SK-N-SH (cell line): ENCODE measurements around the gene RNF32. TPM values are rescaled to one million over a fixed set of nuclear protein-coding genes. Genes with fewer than 3 reads are reported as not detected.

Source experiments
- CTCF ChIA-PET: fragments of 300-600, 350-600 bp; formaldehyde crosslinking; extraction: SDS; loops from one replicate; lab custom pipeline; 2021; lab: Yijun Ruan, JAX
- POLR2A ChIA-PET: fragments of 350-600 bp; sonication (Branson Sonifier 250); formaldehyde crosslinking; extraction: SDS; loops from one replicate; lab custom pipeline; 2020; ENCODE audit warnings: antibody characterized with exemption, inconsistent platforms; lab: Yijun Ruan, JAX
- DNase-seq: peaks from one replicate; pipeline ENCODE4 v3.0.0; 2012
- H2AFZ ChIP-seq: fragments of 200-600 bp; sonication (generic); 2 replicates; pipeline ENCODE4 v1.8.1; 2016; ENCODE audit warnings: antibody characterized with exemption, mild to moderate bottlenecking, low read depth
- H3F3A ChIP-seq: fragments of 200-600 bp; sonication (generic); replicated peaks from 2 replicates; pipeline ENCODE3; 2016; ENCODE audit warnings: antibody characterized with exemption, mild to moderate bottlenecking; ENCODE audit not compliant: insufficient read depth
- H3K27ac ChIP-seq, 2 experiments: fragments of 200-500 bp in 1 of 2; fragments of 200-600 bp in 1 of 2; sonication (Bioruptor generic) in 1 of 2; sonication (generic), shearing (Covaris generic) in 1 of 2; 2 replicates each; pipeline versions ENCODE4 v1.5.1 to v1.6.1; 2014 to 2016; ENCODE audit warnings: low read depth in 2 of 2, inconsistent platforms in 1 of 2, low read length in 1 of 2, mild to moderate bottlenecking in 1 of 2, mixed read lengths in 1 of 2
- H3K27me3 ChIP-seq: fragments of 200-600 bp; sonication (generic), shearing (Covaris generic); 2 replicates; pipeline ENCODE4 v1.6.1; 2016; ENCODE audit warnings: mixed run types; ENCODE audit not compliant: insufficient read depth
- H3K36me3 ChIP-seq, 2 experiments: fragments of 200-500 bp in 1 of 2; fragments of 200-600 bp in 1 of 2; sonication (Bioruptor generic) in 1 of 2; sonication (generic) in 1 of 2; replicated peaks in 1 of 2; 2 replicates each; pipeline versions ENCODE3 to v1.5.1; 2014 to 2016; ENCODE audit warnings: low read length in 1 of 2, mild to moderate bottlenecking in 1 of 2; ENCODE audit not compliant: insufficient read depth in 2 of 2, control insufficient read depth in 1 of 2
- H3K4me1 ChIP-seq, 2 experiments: fragments of 200-500 bp in 1 of 2; fragments of 200-600 bp in 1 of 2; sonication (Bioruptor generic) in 1 of 2; sonication (generic), shearing (Covaris generic) in 1 of 2; 2 replicates each; pipeline versions ENCODE4 v1.5.1 to v1.6.1; 2014 to 2016; ENCODE audit warnings: low read depth in 1 of 2, low read length in 1 of 2, mixed run types in 1 of 2; ENCODE audit not compliant: insufficient read depth in 2 of 2, control insufficient read depth in 1 of 2
- H3K4me2 ChIP-seq: fragments of 200-600 bp; sonication (generic), shearing (Covaris generic); 2 replicates; pipeline ENCODE4 v1.6.1; 2017; ENCODE audit warnings: mixed run types
- H3K4me3 ChIP-seq, 2 experiments: fragments of 200-500 bp in 1 of 2; fragments of 200-600 bp in 1 of 2; sonication (Bioruptor generic) in 1 of 2; sonication (generic), shearing (Covaris generic) in 1 of 2; 2 replicates each; pipeline versions ENCODE4 v1.5.1 to v1.8.1; 2014 to 2016; ENCODE audit warnings: low read depth in 2 of 2, inconsistent platforms in 1 of 2, low read length in 1 of 2, mild to moderate bottlenecking in 1 of 2, mixed read lengths in 1 of 2, moderate library complexity in 1 of 2
- H3K79me2 ChIP-seq: fragments of 200-600 bp; sonication (generic); 2 replicates; pipeline ENCODE4 v1.8.1; 2017; ENCODE audit warnings: mild to moderate bottlenecking; ENCODE audit not compliant: insufficient read depth
- H3K9ac ChIP-seq: fragments of 200-600 bp; sonication (generic); 2 replicates; pipeline ENCODE4 v1.6.1; 2017; ENCODE audit warnings: mixed run types
- H3K9me2 ChIP-seq: fragments of 200-600 bp; sonication (generic); 2 replicates; pipeline ENCODE4 v1.6.1; 2017; ENCODE audit warnings: mixed run types
- H3K9me3 ChIP-seq: fragments of 200-600 bp; sonication (generic); 2 replicates; pipeline ENCODE4 v1.6.1; 2017; ENCODE audit warnings: mixed run types, mild to moderate bottlenecking, moderate library complexity
- H4K20me1 ChIP-seq: fragments of 200-600 bp; sonication (generic); 2 replicates; pipeline ENCODE4 v1.6.1; 2017; ENCODE audit warnings: mild to moderate bottlenecking, mixed run types; ENCODE audit not compliant: insufficient read depth
- CHD2 ChIP-seq: fragments of 150-350 bp; IDR thresholded peaks from 2 replicates; pipeline ENCODE4 v1.6.1; 2018; ENCODE audit warnings: low read length; ENCODE audit not compliant: partially characterized antibody
- FOSL2 ChIP-seq: IDR thresholded peaks from 2 replicates; pipeline ENCODE4 v1.4.0; 2012; ENCODE audit warnings: low read depth, mild to moderate bottlenecking, moderate library complexity, borderline replicate concordance
- FOXJ3 ChIP-seq: sonication (generic); formaldehyde crosslinking; IDR thresholded peaks from 2 replicates; pipeline ENCODE4 v1.5.1; 2020; ENCODE audit warnings: mild to moderate bottlenecking, missing genetic modification reagents
- GATA2 ChIP-seq: sonication (generic); formaldehyde crosslinking; IDR thresholded peaks from 2 replicates; pipeline ENCODE4 v1.5.0; 2020; ENCODE audit warnings: mild to moderate bottlenecking, missing genetic modification reagents
- MXI1 ChIP-seq: IDR thresholded peaks from 2 replicates; pipeline ENCODE4 v1.6.1; 2012; ENCODE audit warnings: mild to moderate bottlenecking, low read depth, low read length, improper control_type of control experiment
- NFIC ChIP-seq: IDR thresholded peaks from 2 replicates; pipeline ENCODE4 v1.4.0; 2012; ENCODE audit warnings: borderline replicate concordance
- POLR2AphosphoS5 ChIP-seq: IDR thresholded peaks from 2 replicates; pipeline ENCODE4 v1.6.1; 2012; ENCODE audit warnings: low read depth, low read length
- RCOR1 ChIP-seq: fragments of 150-350 bp; IDR thresholded peaks from 2 replicates; pipeline ENCODE4 v1.6.1; 2017; ENCODE audit warnings: antibody characterized with exemption, low read length
- RXRA ChIP-seq: IDR thresholded peaks from 2 replicates; pipeline ENCODE4 v1.4.0; 2012; ENCODE audit warnings: low read depth, mild to moderate bottlenecking, borderline replicate concordance
- SIN3A ChIP-seq: IDR thresholded peaks from 2 replicates; pipeline ENCODE4 v1.6.1; 2012; ENCODE audit warnings: low read depth, mild to moderate bottlenecking, low read length, moderate library complexity, borderline replicate concordance
- SMC3 ChIP-seq: IDR thresholded peaks from 2 replicates; pipeline ENCODE4 v1.6.1; 2012; ENCODE audit warnings: low read depth, low read length, improper control_type of control experiment
- TAF1 ChIP-seq: IDR thresholded peaks from 2 replicates; pipeline ENCODE4 v1.6.1; 2012; ENCODE audit warnings: low read depth, mild to moderate bottlenecking, low read length, moderate library complexity, borderline replicate concordance
- TEAD4 ChIP-seq: IDR thresholded peaks from 2 replicates; pipeline ENCODE4 v1.4.0; 2012; ENCODE audit warnings: mild to moderate bottlenecking, borderline replicate concordance; ENCODE audit not compliant: insufficient read depth
- USF1 ChIP-seq: IDR thresholded peaks from 2 replicates; pipeline ENCODE4 v1.4.0; 2012; ENCODE audit warnings: low read depth, borderline replicate concordance
- YY1 ChIP-seq: IDR thresholded peaks from 2 replicates; pipeline ENCODE4 v1.4.0; 2012; ENCODE audit warnings: low read depth, mild to moderate bottlenecking
- ZBTB33 ChIP-seq: IDR thresholded peaks from 2 replicates; pipeline ENCODE4 v1.4.0; 2012; ENCODE audit warnings: low read depth, borderline replicate concordance
- whole genome bisulfite sequencing: methylation state at CpG from one replicate; pipeline ENCODE4 v1.1.6; 2017; ENCODE audit warnings: low lambda C conversion rate; 5-methylcytosine and 5-hydroxymethylcytosine counted together
- polyA plus RNA-seq, 3 experiments: library from polyadenylated mRNA; depleted of rRNA; stranded (reverse); fragments of >200 nt; gene quantifications; 2 replicates each; pipeline ENCODE4 v1.2.3, GENCODE V29; 2012
- TF ChIP-seq, protein P1 (sequence below): fragments of 200-600 bp; sonication (generic); IDR thresholded peaks from 2 replicates; pipeline ENCODE4 v1.6.1; 2017; ENCODE audit warnings: antibody characterized with exemption, mild to moderate bottlenecking, moderate library complexity
- TF ChIP-seq, protein P2 (sequence below): IDR thresholded peaks from 2 replicates; pipeline ENCODE4 v1.4.0; 2012; ENCODE audit warnings: low read depth
- TF ChIP-seq, protein P3 (sequence below): IDR thresholded peaks from 2 replicates; pipeline ENCODE4 v1.6.1; 2012; ENCODE audit warnings: mild to moderate bottlenecking, low read depth, low read length, moderate library complexity

The RNF32 gene
- polyA plus RNA-seq, 1 of the 3 experiments (the other 2 are of a cell fraction): 2.3 TPM

- Histone ChIP-seq H3K79me2 (no peaks in the 10 kb centered on the region), H3K4me1 (peaks cover 0 to 6% of the 10 kb centered on the region in 2 experiments; a peak in 2 of 4 replicates), H4K20me1 (no peaks in the 10 kb centered on the region), H3K27ac (no peak overlapping the region; a peak in 1 of 4 replicates), H3K9me3 (no peaks in the 10 kb centered on the region), H3K9ac (no peak overlapping the region), H3K4me3 (no peak overlapping the region), H3F3A (no peaks in the 10 kb centered on the region), H3K27me3 (no peaks in the 10 kb centered on the region), H3K9me2 (no peaks in the 10 kb centered on the region), H2AFZ (no peak overlapping the region), H3K4me2 (no peak overlapping the region), H3K36me3 (peaks cover 4 to 30% of the 10 kb centered on the region in 2 experiments)
- TF ChIP-seq NFIC: no peak
- TF ChIP-seq POLR2AphosphoS5: no peak
- TF ChIP-seq RCOR1: no peak
- TF ChIP-seq, protein P1, sequence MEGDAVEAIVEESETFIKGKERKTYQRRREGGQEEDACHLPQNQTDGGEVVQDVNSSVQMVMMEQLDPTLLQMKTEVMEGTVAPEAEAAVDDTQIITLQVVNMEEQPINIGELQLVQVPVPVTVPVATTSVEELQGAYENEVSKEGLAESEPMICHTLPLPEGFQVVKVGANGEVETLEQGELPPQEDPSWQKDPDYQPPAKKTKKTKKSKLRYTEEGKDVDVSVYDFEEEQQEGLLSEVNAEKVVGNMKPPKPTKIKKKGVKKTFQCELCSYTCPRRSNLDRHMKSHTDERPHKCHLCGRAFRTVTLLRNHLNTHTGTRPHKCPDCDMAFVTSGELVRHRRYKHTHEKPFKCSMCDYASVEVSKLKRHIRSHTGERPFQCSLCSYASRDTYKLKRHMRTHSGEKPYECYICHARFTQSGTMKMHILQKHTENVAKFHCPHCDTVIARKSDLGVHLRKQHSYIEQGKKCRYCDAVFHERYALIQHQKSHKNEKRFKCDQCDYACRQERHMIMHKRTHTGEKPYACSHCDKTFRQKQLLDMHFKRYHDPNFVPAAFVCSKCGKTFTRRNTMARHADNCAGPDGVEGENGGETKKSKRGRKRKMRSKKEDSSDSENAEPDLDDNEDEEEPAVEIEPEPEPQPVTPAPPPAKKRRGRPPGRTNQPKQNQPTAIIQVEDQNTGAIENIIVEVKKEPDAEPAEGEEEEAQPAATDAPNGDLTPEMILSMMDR: no peak
- no peak for TF ChIP-seq TEAD4
- TF ChIP-seq MXI1: no peak
- no peak for TF ChIP-seq RXRA
- TF ChIP-seq, protein P2, sequence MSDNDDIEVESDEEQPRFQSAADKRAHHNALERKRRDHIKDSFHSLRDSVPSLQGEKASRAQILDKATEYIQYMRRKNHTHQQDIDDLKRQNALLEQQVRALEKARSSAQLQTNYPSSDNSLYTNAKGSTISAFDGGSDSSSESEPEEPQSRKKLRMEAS: no peak
- no peak for TF ChIP-seq ZBTB33
- TF ChIP-seq YY1: no peak
- CTCF ChIA-PET: interaction anchor here (1.2 to 1.6 kb wide), 4 partner anchors 9 to 148 kb away, joined by 3 read pairs; no protein-coding TSS in a partner anchor
- WGBS: 84% methylated on average over 8 of the region's 8 CpGs
- DNase-seq: no peak
- POLR2A ChIA-PET: no interaction called here
Measured at GRCh38 chr7:156666368-156667109, 26.0 kb downstream of the RNF32 start.

- H3K4me3 ChIP-seq: no peak overlapping the region
- H3K9me3 ChIP-seq: no peaks in the 10 kb centered on the region
- POLR2A ChIA-PET: no interaction called here
- no peaks in the 10 kb centered on the region for H4K20me1 ChIP-seq
- peaks cover 8 to 31% of the 10 kb centered on the region in 2 experiments for H3K36me3 ChIP-seq
- no peak overlapping the region for H3K4me2 ChIP-seq
- no peak for DNase-seq
- no peaks in the 10 kb centered on the region for H3K9me2 ChIP-seq
- H3K79me2 ChIP-seq: no peaks in the 10 kb centered on the region
- CTCF ChIA-PET: interaction anchor here (1.2 to 1.4 kb wide), 3 partner anchors 10 to 148 kb away, joined by 3 read pairs; no protein-coding TSS in a partner anchor
- no peak overlapping the region for H3K27ac ChIP-seq
- H3F3A ChIP-seq: no peaks in the 10 kb centered on the region
- 83% methylated on average over 1 of the region's 1 CpG for WGBS
- H3K4me1 ChIP-seq: peaks cover 0 to 6% of the 10 kb centered on the region in 2 experiments; a peak in 2 of 4 replicates
- H2AFZ ChIP-seq: no peak overlapping the region
- no peaks in the 10 kb centered on the region for H3K27me3 ChIP-seq
- no peak overlapping the region for H3K9ac ChIP-seq
- TF ChIP-seq TAF1 (no peak), FOXJ3 (CRISPR knock-in tag) (no peak), SIN3A (no peak), SMC3 (no peak), USF1 (no peak), GATA2 (CRISPR knock-in tag) (no peak), FOSL2 (no peak), POLR2AphosphoS5 (no peak), CHD2 (no peak)
- TF ChIP-seq, protein P3, sequence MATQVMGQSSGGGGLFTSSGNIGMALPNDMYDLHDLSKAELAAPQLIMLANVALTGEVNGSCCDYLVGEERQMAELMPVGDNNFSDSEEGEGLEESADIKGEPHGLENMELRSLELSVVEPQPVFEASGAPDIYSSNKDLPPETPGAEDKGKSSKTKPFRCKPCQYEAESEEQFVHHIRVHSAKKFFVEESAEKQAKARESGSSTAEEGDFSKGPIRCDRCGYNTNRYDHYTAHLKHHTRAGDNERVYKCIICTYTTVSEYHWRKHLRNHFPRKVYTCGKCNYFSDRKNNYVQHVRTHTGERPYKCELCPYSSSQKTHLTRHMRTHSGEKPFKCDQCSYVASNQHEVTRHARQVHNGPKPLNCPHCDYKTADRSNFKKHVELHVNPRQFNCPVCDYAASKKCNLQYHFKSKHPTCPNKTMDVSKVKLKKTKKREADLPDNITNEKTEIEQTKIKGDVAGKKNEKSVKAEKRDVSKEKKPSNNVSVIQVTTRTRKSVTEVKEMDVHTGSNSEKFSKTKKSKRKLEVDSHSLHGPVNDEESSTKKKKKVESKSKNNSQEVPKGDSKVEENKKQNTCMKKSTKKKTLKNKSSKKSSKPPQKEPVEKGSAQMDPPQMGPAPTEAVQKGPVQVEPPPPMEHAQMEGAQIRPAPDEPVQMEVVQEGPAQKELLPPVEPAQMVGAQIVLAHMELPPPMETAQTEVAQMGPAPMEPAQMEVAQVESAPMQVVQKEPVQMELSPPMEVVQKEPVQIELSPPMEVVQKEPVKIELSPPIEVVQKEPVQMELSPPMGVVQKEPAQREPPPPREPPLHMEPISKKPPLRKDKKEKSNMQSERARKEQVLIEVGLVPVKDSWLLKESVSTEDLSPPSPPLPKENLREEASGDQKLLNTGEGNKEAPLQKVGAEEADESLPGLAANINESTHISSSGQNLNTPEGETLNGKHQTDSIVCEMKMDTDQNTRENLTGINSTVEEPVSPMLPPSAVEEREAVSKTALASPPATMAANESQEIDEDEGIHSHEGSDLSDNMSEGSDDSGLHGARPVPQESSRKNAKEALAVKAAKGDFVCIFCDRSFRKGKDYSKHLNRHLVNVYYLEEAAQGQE: no peak
Measured at GRCh38 chr7:156667110-156667426, 26.5 kb downstream of the RNF32 start.
